Osteocyte (in vitro differentiated cells): ENCODE measurements around the gene SPATA32. TPM values are rescaled to one million over a fixed set of nuclear protein-coding genes. Genes with fewer than 3 reads are reported as not detected.

Experiments used
- DNase-seq: peaks from one replicate; pipeline ENCODE4 v3.0.0; 2021; ENCODE audit warnings: mixed read lengths; ENCODE audit not compliant: unreplicated experiment; ENCODE audit errors: extremely low spot score
- H3K27ac Mint-ChIP-seq: one replicate; pipeline ENCODE4 v1.8.0; 2021; ENCODE audit warnings: mild to moderate bottlenecking, mixed read lengths; ENCODE audit not compliant: unreplicated experiment
- H3K27me3 Mint-ChIP-seq: one replicate; pipeline ENCODE4 v1.8.0; 2021; ENCODE audit warnings: mixed read lengths; ENCODE audit not compliant: unreplicated experiment
- H3K36me3 Mint-ChIP-seq: one replicate; pipeline ENCODE4 v1.8.0; 2021; ENCODE audit warnings: mixed read lengths; ENCODE audit not compliant: unreplicated experiment
- H3K4me1 Mint-ChIP-seq: one replicate; pipeline ENCODE4 v1.8.0; 2021; ENCODE audit warnings: mixed read lengths; ENCODE audit not compliant: unreplicated experiment
- H3K4me3 Mint-ChIP-seq: one replicate; pipeline ENCODE4 v1.8.0; 2021; ENCODE audit warnings: mild to moderate bottlenecking, moderate library complexity, mixed read lengths; ENCODE audit not compliant: unreplicated experiment
- H3K9me3 Mint-ChIP-seq: one replicate; pipeline ENCODE4 v1.8.0; 2021; ENCODE audit warnings: mixed read lengths; ENCODE audit not compliant: unreplicated experiment
- total RNA-seq: library from RNA; stranded (reverse); gene quantifications from 2 replicates; pipeline ENCODE4 v1.2.1, GENCODE V29; 2021
- TF ChIP-seq, protein P1 (sequence below): fragments of 200-600 bp; sonication (generic); IDR thresholded peaks from 2 replicates; pipeline ENCODE4 v1.5.0; 2021; ENCODE audit warnings: antibody characterized with exemption, mild to moderate bottlenecking, moderate library complexity

The SPATA32 gene
- total RNA-seq, 1 donor from 2014 or later: not detected

DNA sequence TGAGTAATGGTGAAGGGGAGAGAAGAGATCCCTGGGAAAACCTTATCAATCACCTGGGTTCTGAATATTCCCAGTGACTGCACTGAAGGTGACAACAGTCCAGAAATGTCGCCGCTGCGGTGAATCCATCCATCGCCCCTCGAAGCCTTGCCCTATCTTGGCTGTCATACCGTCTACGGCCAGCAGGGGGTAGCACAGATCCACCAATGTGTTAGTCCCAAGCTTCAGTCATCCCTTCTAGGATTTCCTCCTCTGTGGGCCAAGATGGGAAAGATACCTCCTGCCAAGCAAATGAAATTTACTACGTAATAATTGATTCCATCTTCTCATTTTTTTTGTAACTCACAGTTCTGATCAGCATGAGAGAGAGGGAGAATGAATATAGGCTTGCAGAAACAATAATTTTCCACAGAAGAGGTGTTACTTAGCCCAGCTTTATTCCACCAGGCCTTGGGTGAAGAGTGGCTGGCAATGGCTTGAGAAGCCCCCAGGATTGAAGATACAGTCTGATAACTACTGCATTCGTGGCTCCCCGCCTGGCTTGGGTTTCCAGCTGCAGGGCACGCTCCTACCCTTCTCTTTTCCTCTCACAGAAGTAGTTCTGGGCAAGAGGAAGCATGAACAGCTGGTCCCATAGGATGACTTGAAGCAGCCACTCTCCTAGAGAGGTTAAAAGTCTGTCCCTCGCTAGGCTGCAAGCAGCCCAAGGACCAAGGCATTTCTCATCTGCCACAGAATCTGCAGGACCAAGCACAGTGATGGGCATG, 42.8 kb downstream of the SPATA32 start:
- Mint-ChIP-seq H3K9me3 (no peaks in the 10 kb centered on the region), H3K27ac (no peak overlapping the region), H3K27me3 (peaks cover 3% of the 10 kb centered on the region), H3K36me3 (no peaks in the 10 kb centered on the region), H3K4me3 (no peak overlapping the region), H3K4me1 (peaks cover 8% of the 10 kb centered on the region)
- TF ChIP-seq, protein P1, sequence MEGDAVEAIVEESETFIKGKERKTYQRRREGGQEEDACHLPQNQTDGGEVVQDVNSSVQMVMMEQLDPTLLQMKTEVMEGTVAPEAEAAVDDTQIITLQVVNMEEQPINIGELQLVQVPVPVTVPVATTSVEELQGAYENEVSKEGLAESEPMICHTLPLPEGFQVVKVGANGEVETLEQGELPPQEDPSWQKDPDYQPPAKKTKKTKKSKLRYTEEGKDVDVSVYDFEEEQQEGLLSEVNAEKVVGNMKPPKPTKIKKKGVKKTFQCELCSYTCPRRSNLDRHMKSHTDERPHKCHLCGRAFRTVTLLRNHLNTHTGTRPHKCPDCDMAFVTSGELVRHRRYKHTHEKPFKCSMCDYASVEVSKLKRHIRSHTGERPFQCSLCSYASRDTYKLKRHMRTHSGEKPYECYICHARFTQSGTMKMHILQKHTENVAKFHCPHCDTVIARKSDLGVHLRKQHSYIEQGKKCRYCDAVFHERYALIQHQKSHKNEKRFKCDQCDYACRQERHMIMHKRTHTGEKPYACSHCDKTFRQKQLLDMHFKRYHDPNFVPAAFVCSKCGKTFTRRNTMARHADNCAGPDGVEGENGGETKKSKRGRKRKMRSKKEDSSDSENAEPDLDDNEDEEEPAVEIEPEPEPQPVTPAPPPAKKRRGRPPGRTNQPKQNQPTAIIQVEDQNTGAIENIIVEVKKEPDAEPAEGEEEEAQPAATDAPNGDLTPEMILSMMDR: peak; percentile 91
- DNase-seq: peak; percentile 95

Other genes starting within 250 kb of the SPATA32 start
- 41.3 and 42.2 TPM in 2 replicates for gene DCAKD, start 210.5 kb downstream of the SPATA32 start, total RNA-seq
- 92.4 and 97.9 TPM in 2 replicates for gene NMT1, start 200.8 kb downstream of the SPATA32 start, total RNA-seq
- gene PLCD3, start 129.6 kb downstream of the SPATA32 start, total RNA-seq: 92.3 and 111 TPM in 2 replicates
- 8.1 and 10.6 TPM in 2 replicates for gene ACBD4, start 126.4 kb downstream of the SPATA32 start, total RNA-seq
- 42.0 and 44.5 TPM in 2 replicates for gene HEXIM1, start 113.6 kb downstream of the SPATA32 start, total RNA-seq
- gene HEXIM2, start 100.2 kb downstream of the SPATA32 start, total RNA-seq: 6.4 and 9.8 TPM in 2 replicates
- 2.0 and 2.8 TPM in 2 replicates for gene FMNL1, start 40.2 kb downstream of the SPATA32 start, total RNA-seq
- 12.7 and 13.2 TPM in 2 replicates for gene MAP3K14, start 54.9 kb upstream of the SPATA32 start, total RNA-seq
- gene ARHGAP27, start 170.8 kb upstream of the SPATA32 start, total RNA-seq: 0.99 and 1.6 TPM in 2 replicates
- gene PLEKHM1, start 228.6 kb upstream of the SPATA32 start, total RNA-seq: 41.0 and 41.7 TPM in 2 replicates